HG03521 (cell line): Measurements from ENCODE around the gene MRPL55.

ENCODE experiments used
- ATAC-seq: cut with Tn5 transposase; IDR thresholded peaks from one replicate; pipeline ENCODE4 v1.9.1; 2021; ENCODE audit warnings: mild to moderate bottlenecking, moderate library complexity; ENCODE audit not compliant: unreplicated experiment

The MRPL55 gene

DNA sequence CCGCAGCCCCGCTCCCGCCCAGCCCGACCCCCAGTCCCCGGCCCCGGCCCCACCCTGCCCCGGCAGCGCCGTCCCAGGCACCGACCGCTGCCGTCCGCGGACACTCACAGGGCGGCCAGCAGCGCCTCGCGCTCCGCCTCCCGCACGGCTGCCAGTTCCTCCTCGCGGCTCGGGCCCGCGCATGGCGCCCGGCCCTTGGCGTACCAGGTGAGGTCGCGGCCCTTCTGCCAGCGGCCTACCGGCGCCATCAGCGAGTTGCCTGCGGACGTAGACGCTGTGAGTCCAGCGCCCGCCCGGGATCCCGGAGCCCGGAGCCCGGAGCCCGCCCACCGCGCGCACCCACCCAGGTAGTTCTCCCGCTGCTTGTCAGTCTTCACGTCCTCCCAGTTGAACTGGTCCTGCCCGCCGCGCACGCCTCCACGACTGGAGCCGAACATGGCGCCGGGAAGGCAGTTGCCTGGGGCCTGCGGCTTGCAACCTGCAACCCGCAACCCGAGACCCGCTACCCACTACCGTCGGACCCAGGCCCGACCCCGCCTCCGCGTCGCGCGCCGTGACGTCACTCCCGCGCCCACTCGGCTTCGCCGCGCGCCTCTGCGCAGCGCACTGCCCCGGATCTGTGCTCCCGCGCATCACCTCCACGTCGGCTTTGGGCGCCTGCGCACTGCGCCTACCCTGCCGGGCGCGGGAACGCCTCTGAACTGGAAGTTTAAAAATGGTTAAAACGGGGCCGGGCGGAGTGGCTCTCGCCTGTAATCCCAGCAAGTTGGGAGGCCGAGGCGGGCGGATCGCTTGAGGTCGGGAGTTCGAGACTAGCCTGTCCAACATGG lies 6.1 kb downstream of the MRPL55 start, which contains the start of gene C1orf35:
Gene C1orf35, minus strand, starts transcription at position 535 of the 830 bp plus-strand sequence. Its CDS starts 98 bp downstream, at position 437.
- peak; percentile 77 for ATAC-seq

- peak; percentile 23 for ATAC-seq
Measured at GRCh38 chr1:228101994-228102790, 6.9 kb downstream of the MRPL55 start.

- ATAC-seq, result no peak
Measured at GRCh38 chr1:228101614-228101993, 7.5 kb downstream of the MRPL55 start.

DNA sequence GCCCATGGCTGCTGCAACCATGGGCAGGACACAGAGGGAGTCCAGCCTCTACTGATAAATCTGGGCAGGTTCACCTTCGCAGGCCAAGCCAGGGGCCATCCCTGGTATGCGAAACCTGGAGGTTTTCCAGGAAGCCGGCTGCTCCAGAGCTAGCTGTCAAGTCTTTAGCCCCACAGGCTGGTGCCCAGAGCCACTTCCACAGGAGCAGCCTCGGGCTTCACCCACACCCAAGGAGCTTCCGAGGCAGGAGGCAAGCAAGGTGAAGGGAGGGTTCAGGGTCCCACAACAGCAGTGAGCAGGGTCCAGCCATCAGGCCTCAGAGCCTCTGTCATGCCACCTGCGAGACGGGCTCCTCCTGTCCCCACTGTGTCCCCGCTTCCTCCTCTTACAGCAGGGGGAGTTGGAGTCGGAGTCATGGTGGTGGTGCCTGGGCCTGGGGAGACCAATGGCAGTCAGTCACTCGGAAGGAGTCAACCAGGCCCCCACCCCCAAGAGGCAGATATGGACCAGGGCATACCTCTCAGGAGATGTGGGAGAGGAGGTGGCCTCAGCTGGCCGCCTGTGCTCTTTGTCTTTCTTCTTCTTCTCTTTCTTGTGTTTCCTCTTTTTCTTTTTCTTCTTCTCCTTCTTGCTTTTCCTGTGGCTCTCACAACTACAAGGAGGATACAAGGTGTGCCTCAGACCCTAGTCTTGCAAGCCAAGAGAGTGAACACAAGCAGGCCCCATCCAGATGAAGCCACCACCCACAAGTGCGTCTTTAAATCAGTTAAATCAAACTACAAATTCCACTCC lies 8.1 kb downstream of the MRPL55 start:
- ATAC-seq, result no peak

DNA sequence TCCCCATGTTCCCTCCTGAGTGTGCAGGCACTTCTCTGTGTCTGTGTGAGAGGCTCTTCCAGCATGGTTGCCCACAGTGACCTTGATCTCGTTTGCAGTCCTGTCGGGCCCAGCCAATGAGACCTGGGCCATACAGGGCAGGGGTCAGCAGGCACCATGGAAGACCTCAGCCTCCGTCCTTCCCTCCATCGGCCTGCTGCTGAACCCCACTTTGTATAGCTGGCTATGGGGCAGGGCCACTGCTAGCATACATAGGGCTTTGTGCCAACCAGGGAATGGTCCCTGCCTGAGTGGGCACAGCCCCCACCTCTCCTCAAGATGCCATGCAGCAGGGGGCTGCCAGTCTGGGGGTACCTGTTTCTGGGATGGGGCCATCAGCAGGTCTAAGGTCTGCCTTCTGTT lies 9.8 kb downstream of the MRPL55 start:
- ATAC-seq, result no peak

- no peak for ATAC-seq
Measured at GRCh38 chr1:228098323-228098931, 10.7 kb downstream of the MRPL55 start.

GRCh38 chr1:228097333-228098081 lies 11.6 kb downstream of the MRPL55 start:
- no peak for ATAC-seq

DNA sequence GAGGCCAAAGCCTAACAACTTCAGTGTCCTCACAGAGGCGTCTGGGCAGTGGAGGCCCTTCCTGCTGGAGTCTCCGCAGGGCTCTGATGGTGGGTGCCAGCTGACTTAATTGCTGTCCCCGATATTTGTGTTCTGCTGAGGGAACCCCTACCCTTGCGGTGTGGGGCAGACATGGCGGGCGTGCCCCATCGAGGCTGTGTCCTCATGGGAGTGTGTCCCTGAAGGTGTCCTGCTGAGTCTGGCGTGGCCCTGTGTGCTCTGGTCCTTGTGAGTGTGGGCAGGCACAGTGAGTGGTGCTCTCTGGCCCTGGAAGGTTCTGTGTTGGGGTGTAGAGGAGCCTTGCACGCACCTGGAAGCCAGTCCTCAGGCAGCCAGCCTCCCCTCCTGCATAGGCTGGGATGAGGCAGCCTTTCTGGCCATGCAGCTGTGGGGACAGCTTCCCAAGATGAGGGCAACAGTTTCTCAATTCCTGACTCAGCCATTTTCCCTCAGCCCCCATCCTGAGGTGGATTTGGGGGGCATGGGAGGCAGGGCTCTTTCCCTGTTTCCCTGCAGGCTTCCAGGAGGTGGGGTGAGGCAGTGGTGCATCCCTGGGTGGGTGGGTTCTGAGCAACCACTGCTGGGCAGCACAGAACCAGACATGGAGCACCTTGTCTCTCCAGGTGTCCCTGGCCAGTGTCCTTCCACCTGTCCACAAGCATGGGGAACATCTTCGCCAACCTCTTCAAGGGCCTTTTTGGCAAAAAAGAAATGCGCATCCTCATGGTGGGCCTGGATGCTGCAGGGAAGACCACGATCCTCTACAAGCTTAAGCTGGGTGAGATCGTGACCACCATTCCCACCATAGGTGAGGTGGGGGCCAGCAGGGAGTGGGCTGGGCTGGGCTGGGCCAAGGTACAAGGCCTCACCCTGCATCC lies 12.4 kb downstream of the MRPL55 start:
- ATAC-seq, result no peak

DNA sequence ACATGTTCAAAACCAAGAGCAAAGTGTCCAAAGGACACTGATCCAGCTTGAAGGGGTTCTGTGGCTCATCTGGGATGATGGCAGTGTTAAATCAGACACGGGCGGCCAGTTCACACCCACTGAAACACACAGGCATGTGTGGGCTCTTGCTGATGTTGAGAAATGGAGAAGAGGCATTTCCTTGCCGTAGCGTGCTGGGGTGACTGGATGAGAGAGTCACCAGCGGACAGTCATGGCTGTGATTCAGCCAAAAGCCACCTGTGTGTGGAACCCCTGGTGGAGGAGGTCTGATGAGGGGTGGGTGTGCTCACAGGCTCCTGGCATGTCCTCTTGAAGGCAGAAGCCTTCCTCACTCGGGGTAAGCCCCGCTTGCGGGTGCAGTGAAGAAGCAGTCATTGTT lies 13.2 kb downstream of the MRPL55 start:
- no peak for ATAC-seq

GRCh38 chr1:228095161-228095560 lies 13.9 kb downstream of the MRPL55 start:
- no peak for ATAC-seq

GRCh38 chr1:228094432-228095016 lies 14.6 kb downstream of the MRPL55 start:
- ATAC-seq, result no peak

- no peak for ATAC-seq
Measured at GRCh38 chr1:228093050-228093906, 15.8 kb downstream of the MRPL55 start.

DNA sequence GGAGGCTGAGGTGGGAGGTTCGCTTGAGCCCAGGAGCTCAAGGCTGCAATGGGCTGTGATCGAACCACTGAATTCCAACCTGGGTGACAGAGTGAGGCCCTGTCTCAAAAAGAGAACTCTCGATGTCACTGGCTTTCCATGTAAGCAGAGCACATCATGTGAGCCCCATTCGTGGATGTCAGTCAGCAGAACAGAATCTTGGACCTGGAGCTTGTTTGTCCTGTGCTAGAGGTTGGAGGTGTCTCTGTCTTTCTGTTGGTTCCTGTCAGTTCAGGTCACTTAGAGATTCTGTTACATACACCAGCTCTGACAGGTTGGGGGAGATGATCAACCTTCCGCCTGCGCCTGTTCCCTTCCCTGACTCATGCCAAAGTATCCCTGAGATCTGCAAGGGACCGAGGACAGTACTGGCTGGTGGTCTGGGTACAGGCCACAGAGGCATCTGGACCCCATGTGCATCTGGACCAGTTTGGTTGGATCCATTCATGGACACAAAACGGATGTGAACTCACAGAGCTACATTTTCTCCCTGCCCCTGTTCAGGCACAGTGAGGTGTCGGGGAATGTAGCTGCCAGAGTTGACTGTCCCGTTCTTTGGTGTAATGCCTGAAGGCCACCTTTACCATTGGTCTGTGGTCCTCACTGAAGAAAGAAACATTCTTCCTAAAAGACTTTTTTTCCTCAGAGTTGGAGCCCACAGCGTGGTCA lies 16.6 kb downstream of the MRPL55 start:
- no peak for ATAC-seq

DNA sequence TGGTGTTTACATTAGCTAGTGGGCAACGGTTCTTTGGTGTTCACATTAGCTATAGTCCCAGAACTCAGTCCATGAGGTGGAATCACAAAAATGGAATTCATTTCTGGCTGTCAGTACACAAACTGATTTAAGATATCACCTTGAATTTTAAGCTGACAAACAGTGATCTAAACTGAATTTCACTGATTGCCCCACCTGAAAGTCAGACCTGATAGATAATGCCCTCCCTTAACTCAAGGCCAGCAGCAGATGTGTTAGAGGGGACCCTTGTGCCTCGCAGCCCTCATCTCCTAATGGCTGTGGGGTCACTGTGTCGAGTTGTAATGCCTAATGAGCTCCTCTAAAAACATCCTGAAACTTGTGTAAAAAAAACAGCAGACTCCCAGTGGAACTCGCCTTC lies 18.0 kb downstream of the MRPL55 start:
- ATAC-seq, result no peak

DNA sequence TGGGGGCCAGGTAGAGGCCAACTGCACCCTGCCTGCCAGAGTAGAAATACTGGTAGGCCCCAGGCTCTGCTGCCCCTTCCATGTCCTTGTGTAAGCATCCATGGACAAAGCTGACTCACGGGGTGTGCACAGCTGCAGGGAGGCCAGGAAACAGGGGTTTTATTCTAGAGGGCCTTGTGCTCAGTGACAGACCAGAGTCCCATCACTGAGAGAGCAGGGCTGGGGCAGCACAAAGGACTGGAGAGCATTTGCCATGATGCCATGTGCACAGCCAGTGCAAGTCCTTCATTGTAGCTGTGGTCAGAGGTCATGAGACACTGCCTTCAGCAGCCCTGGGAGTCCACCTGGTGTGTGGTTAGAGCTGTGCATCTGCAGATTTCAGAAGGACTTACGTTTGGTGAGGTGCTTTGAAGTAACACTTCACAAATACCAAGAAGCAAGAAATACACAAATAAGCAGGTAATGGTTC lies 18.5 kb downstream of the MRPL55 start:
- ATAC-seq, result no peak

- ATAC-seq, result peak; percentile 35
Measured at GRCh38 chr1:228089519-228090380, 19.3 kb downstream of the MRPL55 start.
